ENCODE data around the gene RBP3.

The RBP3 gene

DNA sequence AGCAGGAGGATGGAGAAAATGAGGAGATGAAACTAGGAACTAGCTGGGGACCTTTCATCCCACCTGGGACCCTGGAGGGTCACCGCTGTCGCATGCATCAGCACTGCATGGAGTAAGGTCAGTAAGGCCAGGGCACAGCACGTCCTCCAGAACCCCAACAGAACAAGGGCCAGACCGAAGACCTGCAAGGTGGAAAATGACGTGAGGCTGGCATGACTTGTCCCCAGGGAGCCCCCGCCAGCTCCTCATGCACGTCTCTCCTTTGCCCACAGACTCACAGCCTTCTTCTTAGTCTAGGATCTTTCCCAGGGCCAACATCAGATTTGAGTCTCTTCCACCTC lies 31.3 kb downstream of the RBP3 start (continued):
- TF ChIP-seq, protein P1, sequence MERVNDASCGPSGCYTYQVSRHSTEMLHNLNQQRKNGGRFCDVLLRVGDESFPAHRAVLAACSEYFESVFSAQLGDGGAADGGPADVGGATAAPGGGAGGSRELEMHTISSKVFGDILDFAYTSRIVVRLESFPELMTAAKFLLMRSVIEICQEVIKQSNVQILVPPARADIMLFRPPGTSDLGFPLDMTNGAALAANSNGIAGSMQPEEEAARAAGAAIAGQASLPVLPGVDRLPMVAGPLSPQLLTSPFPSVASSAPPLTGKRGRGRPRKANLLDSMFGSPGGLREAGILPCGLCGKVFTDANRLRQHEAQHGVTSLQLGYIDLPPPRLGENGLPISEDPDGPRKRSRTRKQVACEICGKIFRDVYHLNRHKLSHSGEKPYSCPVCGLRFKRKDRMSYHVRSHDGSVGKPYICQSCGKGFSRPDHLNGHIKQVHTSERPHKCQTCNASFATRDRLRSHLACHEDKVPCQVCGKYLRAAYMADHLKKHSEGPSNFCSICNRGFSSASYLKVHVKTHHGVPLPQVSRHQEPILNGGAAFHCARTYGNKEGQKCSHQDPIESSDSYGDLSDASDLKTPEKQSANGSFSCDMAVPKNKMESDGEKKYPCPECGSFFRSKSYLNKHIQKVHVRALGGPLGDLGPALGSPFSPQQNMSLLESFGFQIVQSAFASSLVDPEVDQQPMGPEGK (CRISPR knock-in tag; IDR thresholded peaks at IDR 0.05; ENCODE audit: borderline replicate concordance): no peak

DNA sequence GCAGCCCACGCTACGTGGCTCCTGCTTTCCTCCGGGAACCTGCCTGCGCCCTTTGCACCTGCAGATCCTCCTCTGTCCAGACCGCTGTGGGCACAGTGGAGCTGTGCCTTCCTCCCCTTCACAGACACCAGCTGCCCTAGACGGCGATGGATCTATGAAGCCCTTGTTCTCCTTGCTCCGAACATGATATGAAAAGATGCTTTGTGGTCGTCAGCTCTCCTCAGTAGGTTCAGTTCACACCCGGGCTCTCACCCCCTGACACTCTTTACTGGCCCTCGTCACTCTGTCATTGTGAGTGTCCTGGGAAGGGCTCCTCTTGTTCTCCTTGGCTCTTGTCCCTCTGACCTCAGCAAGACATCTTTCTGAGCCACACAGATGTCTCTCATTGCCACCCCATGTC lies 31.7 kb downstream of the RBP3 start:
- TF ChIP-seq CSDC2 (CRISPR knock-in tag; IDR thresholded peaks at IDR 0.05) (no peak), ARNTL (CRISPR knock-in tag; IDR thresholded peaks at IDR 0.05; ENCODE audit: borderline replicate concordance, low read depth) (no peak), TCF4 (CRISPR knock-in tag; IDR thresholded peaks at IDR 0.05; ENCODE audit: borderline replicate concordance) (no peak), ISL1 (CRISPR knock-in tag; IDR thresholded peaks at IDR 0.05) (no peak), BACH2 (CRISPR knock-in tag; IDR thresholded peaks at IDR 0.05; ENCODE audit: borderline replicate concordance) (no peak), ZFP3 (CRISPR knock-in tag; IDR thresholded peaks at IDR 0.05) (no peak), RARB (CRISPR knock-in tag; IDR thresholded peaks at IDR 0.05) (no peak), ZC3H10 (CRISPR knock-in tag; IDR thresholded peaks at IDR 0.05) (no peak), GLIS3 (CRISPR knock-in tag; IDR thresholded peaks at IDR 0.05) (no peak), ESRRG (CRISPR knock-in tag; IDR thresholded peaks at IDR 0.05) (no peak), ZNF565 (CRISPR knock-in tag; conservative IDR thresholded peaks at IDR 0.05; ENCODE audit: low read depth) (no peak)
- TF ChIP-seq, protein P2, sequence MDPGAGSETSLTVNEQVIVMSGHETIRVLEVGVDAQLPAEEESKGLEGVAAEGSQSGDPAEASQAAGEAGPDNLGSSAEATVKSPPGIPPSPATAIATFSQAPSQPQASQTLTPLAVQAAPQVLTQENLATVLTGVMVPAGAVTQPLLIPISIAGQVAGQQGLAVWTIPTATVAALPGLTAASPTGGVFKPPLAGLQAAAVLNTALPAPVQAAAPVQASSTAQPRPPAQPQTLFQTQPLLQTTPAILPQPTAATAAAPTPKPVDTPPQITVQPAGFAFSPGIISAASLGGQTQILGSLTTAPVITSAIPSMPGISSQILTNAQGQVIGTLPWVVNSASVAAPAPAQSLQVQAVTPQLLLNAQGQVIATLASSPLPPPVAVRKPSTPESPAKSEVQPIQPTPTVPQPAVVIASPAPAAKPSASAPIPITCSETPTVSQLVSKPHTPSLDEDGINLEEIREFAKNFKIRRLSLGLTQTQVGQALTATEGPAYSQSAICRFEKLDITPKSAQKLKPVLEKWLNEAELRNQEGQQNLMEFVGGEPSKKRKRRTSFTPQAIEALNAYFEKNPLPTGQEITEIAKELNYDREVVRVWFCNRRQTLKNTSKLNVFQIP (CRISPR knock-in tag; IDR thresholded peaks at IDR 0.05; ENCODE audit: borderline replicate concordance, low read depth): no peak
- TF ChIP-seq, protein P1 (CRISPR knock-in tag; IDR thresholded peaks at IDR 0.05; ENCODE audit: borderline replicate concordance): no peak
- TF ChIP-seq, protein P3, sequence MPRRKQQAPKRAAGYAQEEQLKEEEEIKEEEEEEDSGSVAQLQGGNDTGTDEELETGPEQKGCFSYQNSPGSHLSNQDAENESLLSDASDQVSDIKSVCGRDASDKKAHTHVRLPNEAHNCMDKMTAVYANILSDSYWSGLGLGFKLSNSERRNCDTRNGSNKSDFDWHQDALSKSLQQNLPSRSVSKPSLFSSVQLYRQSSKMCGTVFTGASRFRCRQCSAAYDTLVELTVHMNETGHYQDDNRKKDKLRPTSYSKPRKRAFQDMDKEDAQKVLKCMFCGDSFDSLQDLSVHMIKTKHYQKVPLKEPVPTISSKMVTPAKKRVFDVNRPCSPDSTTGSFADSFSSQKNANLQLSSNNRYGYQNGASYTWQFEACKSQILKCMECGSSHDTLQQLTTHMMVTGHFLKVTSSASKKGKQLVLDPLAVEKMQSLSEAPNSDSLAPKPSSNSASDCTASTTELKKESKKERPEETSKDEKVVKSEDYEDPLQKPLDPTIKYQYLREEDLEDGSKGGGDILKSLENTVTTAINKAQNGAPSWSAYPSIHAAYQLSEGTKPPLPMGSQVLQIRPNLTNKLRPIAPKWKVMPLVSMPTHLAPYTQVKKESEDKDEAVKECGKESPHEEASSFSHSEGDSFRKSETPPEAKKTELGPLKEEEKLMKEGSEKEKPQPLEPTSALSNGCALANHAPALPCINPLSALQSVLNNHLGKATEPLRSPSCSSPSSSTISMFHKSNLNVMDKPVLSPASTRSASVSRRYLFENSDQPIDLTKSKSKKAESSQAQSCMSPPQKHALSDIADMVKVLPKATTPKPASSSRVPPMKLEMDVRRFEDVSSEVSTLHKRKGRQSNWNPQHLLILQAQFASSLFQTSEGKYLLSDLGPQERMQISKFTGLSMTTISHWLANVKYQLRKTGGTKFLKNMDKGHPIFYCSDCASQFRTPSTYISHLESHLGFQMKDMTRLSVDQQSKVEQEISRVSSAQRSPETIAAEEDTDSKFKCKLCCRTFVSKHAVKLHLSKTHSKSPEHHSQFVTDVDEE (CRISPR knock-in tag; IDR thresholded peaks at IDR 0.05): no peak
- no peak for ATAC-seq

DNA sequence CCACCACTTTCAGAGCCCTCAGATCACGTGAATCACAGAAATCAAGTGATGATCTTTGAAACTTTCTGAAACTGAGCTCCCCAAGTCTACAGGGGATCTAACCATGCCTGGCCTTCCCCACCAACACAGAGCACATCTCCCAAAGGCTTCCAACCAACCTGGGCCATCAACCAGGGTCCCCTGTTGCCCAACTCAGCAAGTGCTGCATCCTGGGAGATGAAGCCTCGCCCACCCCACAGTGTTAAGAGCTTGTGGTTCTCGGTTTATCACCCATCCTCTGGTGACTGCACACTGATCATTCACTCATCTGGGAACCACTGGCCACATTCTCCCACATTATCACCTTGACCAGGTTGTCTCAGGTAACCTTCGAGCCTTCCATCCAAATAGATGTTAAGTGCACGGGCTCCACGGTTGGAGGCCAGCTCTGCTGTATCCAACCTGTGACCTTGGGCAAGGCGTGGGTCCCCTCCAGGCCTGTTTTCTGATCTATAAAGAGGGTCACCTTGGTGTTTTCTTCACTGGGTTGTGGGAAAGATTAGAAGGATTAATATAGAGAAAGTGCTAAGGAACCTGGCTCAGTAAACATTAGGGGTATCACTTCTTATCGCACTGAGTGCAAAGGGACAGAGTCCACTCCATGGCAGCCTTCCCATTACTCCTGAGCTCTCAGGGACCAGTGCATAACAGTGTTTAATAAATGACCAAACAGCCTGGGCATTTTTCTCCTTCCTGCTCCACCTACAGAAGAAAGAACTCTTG lies 32.4 kb downstream of the RBP3 start:
- no peak for TF ChIP-seq ARNTL (CRISPR knock-in tag; IDR thresholded peaks at IDR 0.05; ENCODE audit: borderline replicate concordance, low read depth)

DNA sequence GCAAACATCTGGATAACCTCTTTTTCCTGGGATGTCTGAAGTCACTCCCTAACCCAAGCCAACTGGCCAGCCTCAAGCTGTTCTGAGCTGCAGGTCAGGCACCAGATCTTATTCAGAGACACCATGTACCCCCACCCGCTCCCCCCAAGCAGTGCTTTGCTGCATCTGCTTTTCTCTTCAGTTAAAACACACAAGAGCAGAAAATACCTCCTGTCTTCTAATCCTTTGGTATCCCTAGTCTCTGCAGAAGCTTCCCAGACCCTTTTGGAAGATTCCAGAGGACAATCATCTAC lies 32.9 kb downstream of the RBP3 start:
- ATAC-seq: no peak
- no peak for TF ChIP-seq RARB (CRISPR knock-in tag; IDR thresholded peaks at IDR 0.05)
- TF ChIP-seq, protein P1 (CRISPR knock-in tag; IDR thresholded peaks at IDR 0.05; ENCODE audit: borderline replicate concordance): no peak
- no peak for TF ChIP-seq SNAI2 (CRISPR knock-in tag; IDR thresholded peaks at IDR 0.05)

More for the DNA sequence above, 32.4 kb downstream of the RBP3 start:
- no peak for ATAC-seq

Measured in SK-N-SH treated with all-trans-retinoic acid at 6 μM for 48 hours (cell line).